Endothelial cell (in vitro differentiated cells): ENCODE measurements around the gene SUMF2. TPM values are rescaled to one million over a fixed set of nuclear protein-coding genes. Genes with fewer than 3 reads are reported as not detected.
"Not testable (repeated sequence)": the region's sequence is repeated elsewhere in the genome, so short reads cannot be mapped to it uniquely, and the experiment has no call there.

Experiments used
- DNase-seq: peaks from one replicate; pipeline ENCODE4 v3.0.0; 2021; ENCODE audit warnings: low spot score
- H3K27ac Mint-ChIP-seq: one replicate; pipeline ENCODE4 v1.8.0; 2021; ENCODE audit warnings: mixed read lengths, inconsistent platforms; ENCODE audit not compliant: unreplicated experiment
- H3K27me3 Mint-ChIP-seq: one replicate; pipeline ENCODE4 v1.8.0; 2021; ENCODE audit warnings: mild to moderate bottlenecking, moderate library complexity, mixed read lengths, inconsistent platforms; ENCODE audit not compliant: unreplicated experiment
- H3K36me3 Mint-ChIP-seq: one replicate; pipeline ENCODE4 v1.8.0; 2021; ENCODE audit warnings: mild to moderate bottlenecking, low read depth, mixed read lengths, inconsistent platforms; ENCODE audit not compliant: unreplicated experiment
- H3K4me1 Mint-ChIP-seq: one replicate; pipeline ENCODE4 v1.8.0; 2021; ENCODE audit warnings: mild to moderate bottlenecking, mixed read lengths, inconsistent platforms; ENCODE audit not compliant: unreplicated experiment
- H3K4me3 Mint-ChIP-seq: one replicate; pipeline ENCODE4 v1.8.0; 2021; ENCODE audit warnings: mild to moderate bottlenecking, mixed read lengths, inconsistent platforms; ENCODE audit not compliant: unreplicated experiment
- H3K9me3 Mint-ChIP-seq: one replicate; pipeline ENCODE4 v1.8.0; 2021; ENCODE audit warnings: mixed read lengths, inconsistent platforms; ENCODE audit not compliant: unreplicated experiment
- CTCF ChIP-seq: fragments of 200-600 bp; sonication (generic); IDR thresholded peaks from one replicate; pipeline ENCODE4 v1.5.0; 2021; ENCODE audit warnings: antibody characterized with exemption; ENCODE audit not compliant: unreplicated experiment
- total RNA-seq: library from RNA; stranded (reverse); fragmentation: NEBNext Ultra II Directional; extraction: Animal tissue kit (Norgen Biotek cat#: 25700); gene quantifications from one replicate; pipeline ENCODE4 v1.2.1, GENCODE V29; 2021; ENCODE audit not compliant: unreplicated experiment

SUMF2 gene
- total RNA-seq, 1 donor from 2014 or later: 110 TPM

GRCh38 chr7:56028942-56029630 lies 35.0 kb upstream of the SUMF2 start:
- H3K4me3 Mint-ChIP-seq: no peak overlapping the region
- H3K4me1 Mint-ChIP-seq: peaks cover 13% of the 10 kb centered on the region
- no peak for TF ChIP-seq CTCF
- H3K27me3 Mint-ChIP-seq: peaks cover 7% of the 10 kb centered on the region
- peaks cover 12% of the 10 kb centered on the region for H3K36me3 Mint-ChIP-seq
- no peak for DNase-seq
- no peaks in the 10 kb centered on the region for H3K9me3 Mint-ChIP-seq
- no peak overlapping the region for H3K27ac Mint-ChIP-seq

- H3K27ac Mint-ChIP-seq: no peak overlapping the region
- DNase-seq: no peak
- H3K4me3 Mint-ChIP-seq: no peak overlapping the region
- H3K9me3 Mint-ChIP-seq: no peaks in the 10 kb centered on the region
- peaks cover 7% of the 10 kb centered on the region for H3K27me3 Mint-ChIP-seq
- no peak for TF ChIP-seq CTCF
- peaks cover 8% of the 10 kb centered on the region for H3K36me3 Mint-ChIP-seq
- H3K4me1 Mint-ChIP-seq: peaks cover 13% of the 10 kb centered on the region
Observed at GRCh38 chr7:56030340-56030739, 33.7 kb upstream of the SUMF2 start.

DNA sequence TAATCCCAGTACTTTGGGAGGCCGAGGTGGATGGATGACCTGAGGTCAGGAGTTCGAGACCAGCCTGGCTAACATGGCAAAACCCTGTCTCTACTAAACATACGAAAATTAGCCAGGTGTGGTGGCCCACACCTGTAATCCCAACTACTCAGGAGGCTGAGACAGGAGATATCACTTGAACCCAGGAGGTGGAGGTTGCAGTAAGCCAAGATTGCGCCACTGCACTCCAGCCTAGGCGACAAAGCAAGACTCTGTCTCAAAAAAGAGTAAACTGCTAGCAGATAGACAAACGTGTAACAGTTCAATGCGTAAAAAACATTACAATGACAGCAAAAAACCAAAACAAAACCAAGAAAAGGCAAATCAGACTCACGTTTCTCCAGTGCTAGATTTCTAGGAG lies 32.5 kb upstream of the SUMF2 start:
- H3K27ac Mint-ChIP-seq: peak overlapping the region; percentile 87
- peak overlapping the region; percentile 82 for H3K4me3 Mint-ChIP-seq
- H3K9me3 Mint-ChIP-seq, DNase-seq, H3K36me3 Mint-ChIP-seq, H3K27me3 Mint-ChIP-seq: not testable (repeated sequence)
- peaks cover 13% of the 10 kb centered on the region for H3K4me1 Mint-ChIP-seq

DNA sequence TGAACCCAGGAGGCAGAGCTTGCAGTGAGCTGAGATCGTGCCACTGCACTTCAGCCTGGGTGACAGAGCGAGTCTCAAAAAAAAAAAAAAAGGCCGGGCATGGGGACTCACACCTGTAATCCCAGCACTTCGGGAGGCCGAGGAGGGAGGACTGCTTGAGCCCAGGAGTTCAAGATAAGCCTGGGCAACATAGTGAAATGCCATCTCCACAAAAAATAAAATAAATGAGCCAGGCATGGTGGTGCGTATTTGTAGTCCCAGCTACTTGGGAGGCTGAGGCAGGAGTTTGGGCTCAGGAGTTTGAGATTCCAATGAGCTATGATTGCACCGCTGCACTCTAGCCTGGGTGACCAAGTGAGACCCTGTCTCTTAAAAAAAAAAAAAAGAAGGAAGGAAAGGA lies 31.5 kb upstream of the SUMF2 start:
- H3K27ac Mint-ChIP-seq, H3K36me3 Mint-ChIP-seq, H3K27me3 Mint-ChIP-seq, H3K4me3 Mint-ChIP-seq, H3K9me3 Mint-ChIP-seq, DNase-seq: not testable (repeated sequence)
- H3K4me1 Mint-ChIP-seq: peaks cover 13% of the 10 kb centered on the region

GRCh38 chr7:56033671-56034432 lies 30.2 kb upstream of the SUMF2 start:
- TF ChIP-seq CTCF: no peak
- no peaks in the 10 kb centered on the region for H3K9me3 Mint-ChIP-seq
- peak overlapping the region; percentile 92 for H3K27ac Mint-ChIP-seq
- H3K4me1 Mint-ChIP-seq: peaks cover 13% of the 10 kb centered on the region
- peaks cover 5% of the 10 kb centered on the region for H3K27me3 Mint-ChIP-seq
- H3K4me3 Mint-ChIP-seq: peak overlapping the region; percentile 93
- DNase-seq: peak; percentile 79
- H3K36me3 Mint-ChIP-seq: no peaks in the 10 kb centered on the region

DNA sequence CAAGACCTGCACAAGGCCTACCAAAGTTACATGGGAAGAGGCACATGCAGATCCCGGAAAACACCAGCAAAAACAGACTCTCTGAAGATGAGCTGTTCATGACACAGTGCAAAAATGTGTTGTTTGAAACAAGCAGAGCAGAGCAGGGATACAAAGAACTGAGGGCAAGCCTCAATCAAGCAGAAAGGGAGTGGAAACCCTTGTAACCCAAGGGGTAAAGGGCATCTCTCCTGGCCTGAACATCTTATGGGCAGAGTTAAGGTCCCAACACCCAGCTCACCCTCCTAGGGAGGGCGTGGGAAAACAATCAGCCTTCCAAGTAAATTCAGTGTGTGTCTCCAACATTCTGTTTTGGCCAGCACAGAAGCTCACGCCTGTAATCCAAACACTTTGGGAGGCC lies 23.4 kb upstream of the SUMF2 start:
- no peaks in the 10 kb centered on the region for H3K9me3 Mint-ChIP-seq
- no peak overlapping the region for H3K27ac Mint-ChIP-seq
- H3K27me3 Mint-ChIP-seq: no peaks in the 10 kb centered on the region
- H3K4me3 Mint-ChIP-seq: no peak overlapping the region
- H3K4me1 Mint-ChIP-seq: no peaks in the 10 kb centered on the region
- TF ChIP-seq CTCF: no peak
- no peak for DNase-seq
- peaks cover 10% of the 10 kb centered on the region for H3K36me3 Mint-ChIP-seq

DNA sequence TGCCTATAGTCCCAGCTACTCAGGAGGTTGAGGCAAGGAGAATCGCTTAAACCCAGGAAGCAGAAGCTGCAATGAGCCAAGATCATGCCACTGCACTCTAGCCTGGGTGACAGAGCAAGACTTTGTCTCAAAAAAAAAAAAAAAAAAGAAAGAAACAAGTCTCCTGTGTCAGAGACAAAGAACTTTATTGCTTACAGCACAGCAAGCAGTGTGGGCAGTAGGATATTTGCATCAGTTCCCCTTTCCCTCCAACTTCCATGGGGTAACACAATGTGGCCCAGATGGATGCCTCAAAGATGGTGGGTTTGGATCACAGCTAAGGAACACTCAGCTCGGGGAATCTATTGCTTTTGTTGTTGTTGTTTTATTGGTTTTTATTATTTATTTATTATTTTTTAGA lies 18.3 kb upstream of the SUMF2 start:
- H3K27ac Mint-ChIP-seq, H3K36me3 Mint-ChIP-seq, H3K27me3 Mint-ChIP-seq, H3K4me1 Mint-ChIP-seq, H3K4me3 Mint-ChIP-seq, DNase-seq, H3K9me3 Mint-ChIP-seq: not testable (repeated sequence)
